DMS79 (cell line): ENCODE data around the gene FOXC1.

Experiments
- DNase-seq: peaks from one replicate; lab custom pipeline; 2025; lab: John Stamatoyannopoulos, UW

Gene FOXC1

GRCh38 chr6:1609648-1610496 lies at the start of gene FOXC1:
Gene FOXC1 (plus strand): TSS chr6:1609915. CDS start chr6:1610446, 531 bp downstream.
- no peak for DNase-seq

GRCh38 chr6:1560281-1561058 lies 49.2 kb upstream of the FOXC1 start:
- no peak for DNase-seq

DNA sequence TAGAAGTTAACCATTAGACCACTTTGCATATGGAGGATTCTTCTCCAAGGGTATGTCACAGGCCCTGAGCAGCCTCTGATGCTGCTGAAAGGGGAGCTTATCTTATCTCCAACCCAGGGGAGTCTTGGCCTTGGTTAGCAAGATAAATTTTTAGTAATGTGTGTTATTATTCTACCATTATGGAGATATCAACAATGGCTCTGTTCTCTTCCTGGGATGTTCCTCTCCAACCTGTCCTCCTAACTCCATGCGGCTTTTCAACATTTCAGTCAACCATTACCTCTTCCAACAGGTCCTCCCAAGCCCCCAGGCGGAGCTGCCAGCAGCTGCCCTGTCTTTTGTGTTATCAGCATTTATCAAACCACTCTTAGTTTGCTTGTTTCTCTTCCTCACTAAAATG lies 48.4 kb upstream of the FOXC1 start:
- DNase-seq: no peak

DNA sequence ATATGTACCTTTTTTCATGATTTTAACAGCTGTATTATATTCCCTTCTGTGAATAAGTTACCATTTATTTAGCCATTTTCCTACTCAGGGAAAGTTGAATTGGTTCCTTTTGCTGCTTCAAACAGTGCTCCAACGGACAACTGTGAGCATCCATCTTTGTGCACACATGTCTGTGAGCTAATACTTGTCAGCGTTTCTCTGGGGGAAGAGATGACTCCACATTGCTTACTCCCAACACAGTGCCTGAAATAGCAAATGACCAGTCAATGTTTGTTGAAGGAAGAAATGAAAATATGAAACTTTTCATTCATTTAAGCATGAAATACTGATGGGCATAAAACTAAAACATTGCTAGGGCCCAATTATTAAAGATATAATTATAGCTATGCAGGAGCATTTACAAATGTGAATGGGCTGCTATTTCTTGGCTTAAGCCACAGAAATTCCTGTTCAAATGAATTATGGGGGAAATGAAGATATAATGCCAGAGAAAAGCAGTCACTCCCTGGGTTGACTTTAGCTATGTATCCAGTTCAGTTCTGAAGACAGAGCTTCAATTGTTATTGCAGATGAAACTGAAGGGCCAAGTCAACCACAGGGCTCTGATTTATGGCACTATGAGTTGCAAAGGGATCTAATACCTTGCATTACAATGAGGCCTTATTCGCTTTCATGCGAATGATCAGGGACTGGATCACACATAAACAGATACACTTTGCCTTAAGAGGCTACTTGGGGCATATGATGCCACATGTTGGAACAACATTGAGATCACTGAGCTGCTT lies 47.4 kb upstream of the FOXC1 start:
- DNase-seq: no peak

- no peak for DNase-seq
Observed at GRCh38 chr6:1569377-1569776, 40.3 kb upstream of the FOXC1 start.

DNA sequence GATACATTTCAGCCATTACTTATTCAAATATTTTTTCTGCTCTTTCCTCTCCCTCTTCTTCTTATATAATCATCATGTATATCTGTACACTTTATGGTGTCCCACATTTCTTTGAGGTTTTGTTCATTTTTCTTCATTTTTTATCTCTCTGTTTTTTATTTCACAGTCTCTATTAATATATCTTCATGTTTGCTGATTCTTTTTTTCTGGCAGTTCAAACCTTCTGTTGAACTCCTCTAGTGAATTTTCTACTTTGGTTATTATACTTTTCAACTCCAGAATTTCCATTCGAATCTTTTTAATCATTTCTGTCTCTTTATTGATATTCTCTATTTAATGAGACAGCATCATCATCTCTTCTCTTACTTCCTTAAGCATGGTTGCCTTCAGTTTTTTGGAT lies 38.9 kb upstream of the FOXC1 start:
- DNase-seq: no peak

DNA sequence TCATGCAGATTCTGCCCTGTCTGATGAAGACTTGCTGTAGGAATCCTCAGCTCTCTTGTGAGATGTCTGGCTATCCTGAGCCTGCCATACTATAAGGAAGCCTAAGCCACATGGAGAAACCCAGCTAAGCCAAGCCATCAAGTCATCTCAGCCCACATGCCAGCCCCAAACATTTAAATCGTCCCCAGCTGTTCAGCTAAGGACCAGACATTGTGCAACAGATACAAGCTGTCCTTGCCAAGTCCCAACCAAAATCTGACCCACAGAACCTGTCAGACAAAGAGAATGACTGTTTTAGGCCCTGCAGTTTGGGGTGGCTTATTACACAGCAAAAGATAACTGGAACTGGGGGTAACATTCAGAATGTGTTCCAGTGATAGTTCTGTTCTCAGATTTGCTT lies 36.8 kb upstream of the FOXC1 start:
- DNase-seq: no peak

DNA sequence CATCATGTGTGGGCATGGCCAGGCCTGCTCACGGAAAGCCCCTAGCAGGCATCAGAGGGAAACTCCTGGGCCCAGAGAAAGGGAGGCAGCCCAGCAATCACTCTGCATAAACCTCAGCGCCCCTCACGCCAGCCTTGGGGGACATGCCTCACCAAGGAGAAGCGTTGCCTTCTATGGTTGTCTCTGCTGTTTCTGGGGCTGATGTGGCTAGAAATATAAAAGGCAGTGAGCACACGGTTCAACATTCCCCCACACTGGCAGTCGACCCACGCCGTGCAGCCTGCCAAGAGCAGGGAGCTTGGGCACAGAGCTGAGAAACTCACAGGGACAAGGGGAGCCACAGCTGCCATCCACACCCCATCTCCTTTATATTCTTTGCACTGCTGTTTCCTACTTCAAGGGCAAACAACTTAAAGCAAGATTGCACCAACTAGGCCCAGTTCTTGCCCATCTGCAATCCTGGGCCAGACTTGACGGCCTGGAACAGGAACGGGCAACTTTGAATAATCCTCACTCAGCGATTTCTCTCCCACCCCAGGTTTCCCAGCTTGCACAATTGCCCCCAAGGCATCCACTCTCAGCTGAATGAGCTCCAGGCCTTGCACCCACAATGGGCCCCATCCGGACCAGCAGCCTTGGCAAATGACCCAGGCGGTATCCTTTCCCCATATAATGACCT lies 35.5 kb upstream of the FOXC1 start:
- DNase-seq: no peak

DNA sequence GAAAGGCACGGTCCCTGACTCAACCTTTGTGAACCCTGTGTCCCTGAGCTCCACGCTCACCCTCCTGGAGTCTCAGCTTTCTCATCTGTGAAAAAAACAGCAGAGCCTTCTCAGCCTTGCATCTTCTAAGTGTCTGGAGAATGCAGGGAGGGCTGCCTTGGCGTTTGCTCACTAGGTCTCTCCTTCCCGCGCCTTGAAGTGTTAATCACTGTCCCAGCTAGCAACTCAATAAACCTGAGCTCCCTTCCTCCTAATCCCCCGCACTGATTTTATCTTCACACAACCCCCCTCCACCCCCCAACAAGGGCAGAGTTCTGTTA lies 34.9 kb upstream of the FOXC1 start:
- no peak for DNase-seq

DNA sequence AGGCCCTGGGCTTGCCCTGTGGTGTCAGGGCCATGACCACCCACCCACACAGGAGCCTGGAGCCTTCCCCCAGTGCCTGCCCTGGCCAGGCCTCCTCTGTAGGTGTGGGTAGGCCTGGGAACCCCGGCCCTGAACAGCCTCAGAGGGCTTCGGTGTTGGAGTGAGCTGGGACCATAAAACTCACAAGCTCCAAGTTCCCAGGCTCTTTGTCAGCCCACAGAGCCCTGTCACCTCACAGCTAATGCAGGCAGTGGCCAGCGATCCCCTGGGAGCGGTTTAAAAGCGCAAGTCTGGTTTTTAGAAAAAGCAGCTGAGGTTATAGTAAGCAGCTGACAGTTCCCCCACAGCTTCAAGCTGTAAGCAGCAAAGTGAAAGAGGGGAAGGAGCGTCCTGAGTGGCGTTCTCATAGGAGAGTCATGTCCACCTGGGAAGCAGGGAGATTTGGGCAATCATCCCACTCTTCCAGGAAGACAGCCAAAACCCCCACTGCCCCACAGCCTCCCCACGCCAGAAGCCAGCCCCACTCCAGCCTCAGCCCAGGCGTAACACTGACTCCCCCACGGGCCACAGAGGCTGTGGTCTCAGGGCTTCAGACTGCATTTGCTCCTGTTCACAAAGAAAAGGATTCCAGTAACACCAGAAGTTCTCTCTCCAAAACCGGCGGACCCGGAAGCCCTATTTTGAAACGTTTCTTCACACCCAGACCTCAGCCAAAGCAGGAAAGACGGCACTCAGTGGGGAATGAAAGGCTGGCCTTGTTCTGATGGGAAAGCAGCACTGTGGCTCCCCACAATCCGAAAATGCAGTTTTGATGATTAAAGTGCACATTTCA lies 34.3 kb upstream of the FOXC1 start:
- no peak for DNase-seq

GRCh38 chr6:1576166-1576565 lies 33.5 kb upstream of the FOXC1 start:
- DNase-seq: no peak

- no peak for DNase-seq
Observed at GRCh38 chr6:1576711-1577110, 33.0 kb upstream of the FOXC1 start.

GRCh38 chr6:1577146-1577680 lies 32.5 kb upstream of the FOXC1 start:
- DNase-seq: no peak

- DNase-seq: no peak
Observed at GRCh38 chr6:1577896-1578745, 31.6 kb upstream of the FOXC1 start.

- DNase-seq: no peak
Observed at GRCh38 chr6:1579096-1579495, 30.6 kb upstream of the FOXC1 start.

DNA sequence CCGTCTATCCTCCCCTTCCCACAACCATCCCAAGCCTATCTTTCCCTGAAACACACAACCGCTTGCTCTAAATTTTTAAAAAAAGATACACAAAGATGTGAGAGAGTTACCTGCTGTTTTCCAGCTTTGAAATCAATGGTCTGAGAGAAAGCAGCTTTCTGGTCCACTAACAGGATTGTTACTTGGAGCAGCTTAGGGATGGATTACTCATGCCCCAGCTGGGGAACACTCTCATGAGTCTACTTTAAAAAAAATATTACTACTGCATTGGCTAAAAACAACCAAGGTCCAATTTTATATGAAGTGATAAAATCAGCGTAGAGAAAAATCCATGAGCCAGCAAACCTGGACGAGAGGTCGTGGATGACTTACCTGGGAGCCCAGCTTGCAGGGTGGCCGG lies 29.6 kb upstream of the FOXC1 start:
- DNase-seq: no peak

DNA sequence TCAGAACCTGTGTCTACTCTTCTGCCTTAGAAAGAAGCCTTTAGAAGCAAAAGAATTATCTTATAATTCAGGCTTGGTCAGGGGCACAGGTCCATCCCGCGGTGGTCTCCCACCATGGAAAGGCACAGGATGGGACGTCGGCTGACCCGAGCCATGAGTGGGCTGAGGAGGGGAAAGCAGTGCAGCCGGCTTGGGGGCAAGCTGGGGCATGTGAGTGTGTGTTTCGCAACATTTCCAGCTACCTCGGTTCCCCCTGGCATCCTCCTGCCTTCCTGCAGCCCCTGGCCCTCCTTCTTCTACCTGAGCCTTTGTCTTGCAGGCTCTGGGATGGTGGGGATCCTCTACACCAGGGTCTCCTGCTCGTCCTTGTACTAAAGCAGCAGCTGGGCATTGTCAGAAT lies 29.1 kb upstream of the FOXC1 start:
- DNase-seq: no peak

DNA sequence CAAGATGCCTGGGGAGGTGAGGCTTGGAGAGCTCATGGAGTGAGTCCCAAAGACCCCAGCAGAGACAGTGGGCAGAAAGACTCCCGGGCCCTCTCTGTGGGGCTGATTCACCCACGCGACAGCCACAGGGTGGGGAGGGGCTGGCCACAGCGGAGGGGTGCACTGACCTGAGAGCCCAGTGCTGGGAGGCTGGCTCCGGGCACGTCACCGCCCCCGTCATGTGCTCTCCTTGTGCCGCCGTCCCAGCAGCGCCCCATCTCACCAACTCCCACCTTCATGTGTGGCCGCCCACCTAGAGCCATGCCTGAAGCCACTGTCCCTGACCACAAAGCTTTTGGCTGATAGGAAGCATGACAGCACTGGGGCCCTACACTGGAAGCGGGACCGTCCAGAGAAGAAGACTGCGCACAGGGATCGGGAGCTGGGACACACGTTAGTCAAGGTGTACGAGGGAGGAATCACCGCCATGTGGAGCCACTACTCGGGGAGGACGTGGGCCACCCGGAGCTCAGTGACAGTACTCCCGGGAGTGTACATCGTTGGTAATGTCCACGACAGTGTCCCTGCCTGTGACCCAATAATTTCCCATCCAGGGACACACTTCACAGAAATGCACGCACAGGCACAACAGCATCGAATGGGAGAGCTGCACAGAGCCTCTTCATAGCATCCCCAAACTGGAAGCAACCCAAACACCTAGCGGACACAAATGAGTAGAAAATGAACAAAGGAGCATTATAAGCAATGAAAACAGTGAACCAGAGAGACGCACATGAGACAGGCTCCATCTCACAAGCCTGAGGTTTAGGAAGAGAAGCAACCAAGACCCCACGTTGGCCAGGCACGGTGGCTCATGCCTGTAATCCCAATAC lies 28.4 kb upstream of the FOXC1 start:
- no peak for DNase-seq

DNA sequence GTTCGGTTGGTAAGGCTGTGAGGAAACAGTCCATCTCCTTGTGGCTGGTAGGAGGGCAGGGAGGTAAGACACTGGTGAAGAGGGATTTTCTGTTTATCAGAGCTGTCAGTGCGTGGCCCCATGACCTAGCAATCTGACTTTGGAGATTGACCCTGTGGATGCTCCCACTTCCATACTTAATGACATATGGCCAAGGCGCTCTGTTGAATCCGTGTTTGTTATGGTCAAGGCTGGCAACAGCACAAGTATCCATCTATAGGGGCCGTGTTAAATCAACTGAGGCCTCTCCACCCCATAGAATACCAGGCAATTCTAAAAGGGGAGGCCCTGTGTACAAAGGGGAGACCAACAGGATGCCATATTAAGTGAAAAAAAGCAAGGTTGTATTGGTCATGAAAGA lies 25.6 kb upstream of the FOXC1 start:
- no peak for DNase-seq
